ENCODE data around the gene CDH23. TPM values are rescaled to one million over a fixed set of nuclear protein-coding genes. Genes with fewer than 3 reads are reported as not detected.

The CDH23 gene
- total RNA-seq, 6 donors from 2014 or later: 4.7 to 29.3 (median 10.4) TPM

GRCh38 chr10:71371750-71372166, 25.0 kb upstream of the CDH23 start:
- peaks cover 3 to 18% (median 5%) of the 10 kb centered on the region in 4 donors for H3K4me1 ChIP-seq
- H3K4me3 ChIP-seq: no peak overlapping the region
- DNase-seq (peak in 1 of 2 donors; percentile 31), ATAC-seq (ENCODE audit: low FRiP score in 2 of 2) (peak in 1 of 2 donors; percentile 52)
- H3K27ac ChIP-seq: peak overlapping the region in 3 of 4 donors; percentile 46 to 49 (median 47)
- TF ChIP-seq POLR2AphosphoS5 (IDR thresholded peaks at IDR 0.05): no peak
- no peak for TF ChIP-seq CTCF (IDR thresholded peaks at IDR 0.05)
- no peak for TF ChIP-seq EP300 (IDR thresholded peaks at IDR 0.05)
- TF ChIP-seq POLR2A (IDR thresholded peaks at IDR 0.05): no peak
- WGBS, 2 donors: 48 to 53% methylated on average over 6 of the region's 6 CpGs
- no peaks in the 10 kb centered on the region for H3K36me3 ChIP-seq
- H3K9me3 ChIP-seq: no peaks in the 10 kb centered on the region
- no peaks in the 10 kb centered on the region for H3K27me3 ChIP-seq

- no peak overlapping the region for H3K4me3 ChIP-seq
- H3K27ac ChIP-seq: peak overlapping the region; percentile 34 to 49 (median 46)
- no peak for TF ChIP-seq POLR2AphosphoS5 (IDR thresholded peaks at IDR 0.05)
- no peak for TF ChIP-seq POLR2A (IDR thresholded peaks at IDR 0.05)
- no peak for TF ChIP-seq EP300 (IDR thresholded peaks at IDR 0.05)
- TF ChIP-seq CTCF (IDR thresholded peaks at IDR 0.05): no peak
- H3K36me3 ChIP-seq: no peaks in the 10 kb centered on the region
- peaks cover 12 to 24% (median 13%) of the 10 kb centered on the region in 4 donors for H3K4me1 ChIP-seq
- ATAC-seq (ENCODE audit: low FRiP score in 2 of 2) (no peak), DNase-seq (no peak)
- no peaks in the 10 kb centered on the region for H3K27me3 ChIP-seq
- 72 to 75% methylated on average over 10 of the region's 10 CpGs for WGBS, 2 donors
- H3K9me3 ChIP-seq: no peaks in the 10 kb centered on the region
These were observed 23.7 kb upstream of the CDH23 start for GRCh38 chr10:71372882-71373495.

- no peak for TF ChIP-seq POLR2A (IDR thresholded peaks at IDR 0.05)
- no peak for TF ChIP-seq CTCF (IDR thresholded peaks at IDR 0.05)
- TF ChIP-seq POLR2AphosphoS5 (IDR thresholded peaks at IDR 0.05): no peak
- TF ChIP-seq EP300 (IDR thresholded peaks at IDR 0.05): no peak
- WGBS, 2 donors: 90 to 94% methylated on average over 11 of the region's 11 CpGs
- no peak overlapping the region for H3K27ac ChIP-seq
- H3K9me3 ChIP-seq: no peaks in the 10 kb centered on the region
- H3K36me3 ChIP-seq: no peaks in the 10 kb centered on the region
- no peak for DNase-seq
- H3K27me3 ChIP-seq: no peaks in the 10 kb centered on the region
- H3K4me1 ChIP-seq: peaks cover 12 to 24% (median 13%) of the 10 kb centered on the region in 4 donors
- no peak overlapping the region for H3K4me3 ChIP-seq
- ATAC-seq (ENCODE audit: low FRiP score in 2 of 2): no peak
These were observed 22.1 kb upstream of the CDH23 start for GRCh38 chr10:71374481-71375233.

GRCh38 chr10:71375952-71376351, 20.8 kb upstream of the CDH23 start:
- H3K4me3 ChIP-seq: no peak overlapping the region
- H3K9me3 ChIP-seq: no peaks in the 10 kb centered on the region
- no peak for DNase-seq
- no peaks in the 10 kb centered on the region for H3K36me3 ChIP-seq
- no peaks in the 10 kb centered on the region for H3K27me3 ChIP-seq
- WGBS, 2 donors: 46 to 55% methylated on average over 3 of the region's 3 CpGs
- no peak for ATAC-seq (ENCODE audit: low FRiP score in 2 of 2)
- H3K27ac ChIP-seq: peak overlapping the region in 1 of 4 donors; percentile 76
- peaks cover 12 to 24% (median 13%) of the 10 kb centered on the region in 4 donors for H3K4me1 ChIP-seq
- TF ChIP-seq POLR2A (IDR thresholded peaks at IDR 0.05) (no peak), POLR2AphosphoS5 (IDR thresholded peaks at IDR 0.05) (no peak), CTCF (IDR thresholded peaks at IDR 0.05) (no peak), EP300 (IDR thresholded peaks at IDR 0.05) (no peak)

All from upper lobe of left lung (tissue), 6 donors.